ENCODE results near the gene LAMTOR5.

- no peak for TF ChIP-seq CTCF (IDR thresholded peaks at IDR 0.05; ENCODE audit: poor library complexity)
- TF ChIP-seq EZH2 (IDR thresholded peaks at IDR 0.05; ENCODE audit: borderline replicate concordance) = no peak
Observed at GRCh38 chr1:110385369-110385768, 22.1 kb downstream of the LAMTOR5 start.

All from hepatocyte (in vitro differentiated cells).